Measurements from ENCODE around the gene EHHADH.
"Not testable (repeated sequence)": the region's sequence is repeated elsewhere in the genome, so short reads cannot be mapped to it uniquely, and the experiment has no call there.

EHHADH gene

DNA sequence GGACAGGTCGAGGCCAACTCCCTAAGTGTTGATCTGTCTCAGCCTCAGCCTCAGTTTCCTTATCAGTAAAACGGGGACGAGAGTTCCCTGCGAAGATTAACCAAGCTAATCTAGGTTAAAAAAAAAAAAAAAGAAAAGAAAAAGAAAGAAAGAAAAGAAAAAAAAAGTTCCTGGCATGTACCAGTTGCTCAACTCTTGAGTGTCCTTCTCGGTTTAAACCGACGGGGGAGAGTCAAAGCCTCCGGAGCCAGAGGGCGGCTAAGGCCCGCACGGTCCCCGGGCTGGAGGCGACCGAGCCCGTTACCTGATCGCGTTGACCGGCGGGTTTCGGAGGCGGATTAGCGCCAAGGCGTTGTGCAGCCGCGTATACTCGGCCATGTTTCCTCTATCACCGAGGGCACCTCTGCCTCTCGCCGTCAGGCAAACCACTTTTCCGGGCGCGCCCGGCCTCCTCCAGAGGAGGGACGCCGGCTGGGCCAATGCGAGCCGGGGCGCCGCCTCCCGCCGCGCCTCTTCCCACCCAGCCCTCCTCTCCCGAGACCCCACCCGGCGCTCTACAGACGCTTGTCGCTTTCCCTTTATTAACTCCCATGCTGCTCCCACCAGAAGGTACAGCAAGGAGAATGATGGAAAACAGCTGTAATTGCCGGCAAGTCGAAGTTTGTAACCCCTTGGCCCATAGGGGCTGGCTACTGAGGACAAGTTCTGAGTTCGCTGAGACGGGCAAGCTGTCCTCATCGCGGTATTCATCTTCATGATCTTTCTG, at the start of gene EHHADH:
Gene EHHADH, minus strand, starts transcription at position 405 of the 766 bp plus-strand sequence. Its CDS starts 27 bp downstream, at position 378.
- peak within 1 kb of the TSS; percentile 69 for H3K4me3 ChIP-seq (ENCODE audit: low read depth, low read length)
- no peaks in the 10 kb centered on the region for H3K27me3 ChIP-seq (ENCODE audit: control insufficient read depth, insufficient read depth, low read length)
- H3K9ac ChIP-seq (ENCODE audit: low read length): peak within 1 kb of the TSS; percentile 62
- no peaks in the 10 kb centered on the region for H3K4me1 ChIP-seq (ENCODE audit: control insufficient read depth, insufficient read depth, low read length)
- no peaks in the 10 kb centered on the region for H3K36me3 ChIP-seq (ENCODE audit: control insufficient read depth, insufficient read depth, low read length)
- no peak within 1 kb of the TSS for H3K27ac ChIP-seq (ENCODE audit: low read depth, low read length)
- H3K9me3 ChIP-seq (ENCODE audit: control insufficient read depth, insufficient read depth, low read depth, low read length): peaks cover 6% of the 10 kb centered on the region; the same call in 1 of the 2 replicates

DNA sequence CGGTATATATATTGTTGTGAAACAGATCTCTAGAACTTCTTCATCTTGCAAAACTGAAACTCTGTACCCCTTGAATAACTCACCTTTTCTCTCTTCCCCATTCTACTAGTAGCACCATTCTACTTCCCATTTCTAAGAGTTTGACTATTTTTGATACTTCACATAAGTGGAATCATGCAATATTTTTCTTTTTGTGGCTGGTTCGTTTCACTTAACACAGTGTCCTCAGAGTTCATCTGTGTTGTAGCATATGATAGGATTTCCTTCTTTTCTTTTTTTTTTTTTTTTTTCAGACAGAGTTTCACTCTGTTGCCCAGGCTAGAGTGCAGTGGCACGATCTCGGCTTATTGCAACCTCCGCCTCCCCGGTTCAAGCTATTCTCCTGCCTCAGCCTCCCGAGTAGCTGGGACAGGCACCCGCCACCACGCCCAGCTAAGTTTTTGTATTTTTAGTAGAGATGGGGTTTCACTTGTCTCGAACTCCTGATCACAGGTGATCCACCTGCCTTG, 46.1 kb upstream of the EHHADH start:
- H3K36me3 ChIP-seq (ENCODE audit: control insufficient read depth, insufficient read depth, low read length); H3K9me3 ChIP-seq (ENCODE audit: control insufficient read depth, insufficient read depth, low read depth, low read length); H3K4me1 ChIP-seq (ENCODE audit: control insufficient read depth, insufficient read depth, low read length); H3K9ac ChIP-seq (ENCODE audit: low read length); H3K4me3 ChIP-seq (ENCODE audit: low read depth, low read length); H3K27me3 ChIP-seq (ENCODE audit: control insufficient read depth, insufficient read depth, low read length); H3K27ac ChIP-seq (ENCODE audit: low read depth, low read length): not testable (repeated sequence)

DNA sequence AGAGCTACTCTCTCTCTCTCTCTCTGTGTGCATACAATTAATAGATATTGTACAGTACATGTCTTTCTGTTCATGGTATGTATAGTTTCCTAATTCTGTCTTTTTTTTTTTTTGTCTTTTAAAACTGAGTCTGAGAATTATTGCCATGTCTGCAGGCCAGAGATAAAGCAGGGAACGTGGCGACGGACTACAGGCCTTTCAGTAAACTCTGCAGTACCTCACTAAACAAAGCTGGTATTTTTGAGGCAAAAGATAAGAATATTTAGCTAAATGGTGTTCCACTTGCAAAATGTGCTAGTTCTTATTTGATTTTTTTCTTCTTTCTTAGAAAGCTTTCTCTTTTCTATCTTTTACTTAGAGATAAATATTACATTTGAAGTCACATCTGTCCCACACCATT, 44.0 kb upstream of the EHHADH start:
- H3K36me3 ChIP-seq (ENCODE audit: control insufficient read depth, insufficient read depth, low read length): no peaks in the 10 kb centered on the region
- H3K4me1 ChIP-seq (ENCODE audit: control insufficient read depth, insufficient read depth, low read length): no peaks in the 10 kb centered on the region
- no peak overlapping the region for H3K9ac ChIP-seq (ENCODE audit: low read length)
- H3K4me3 ChIP-seq (ENCODE audit: low read depth, low read length): no peak overlapping the region
- no peaks in the 10 kb centered on the region for H3K9me3 ChIP-seq (ENCODE audit: control insufficient read depth, insufficient read depth, low read depth, low read length)
- H3K27me3 ChIP-seq (ENCODE audit: control insufficient read depth, insufficient read depth, low read length): no peaks in the 10 kb centered on the region
- H3K27ac ChIP-seq (ENCODE audit: low read depth, low read length): no peak overlapping the region

DNA sequence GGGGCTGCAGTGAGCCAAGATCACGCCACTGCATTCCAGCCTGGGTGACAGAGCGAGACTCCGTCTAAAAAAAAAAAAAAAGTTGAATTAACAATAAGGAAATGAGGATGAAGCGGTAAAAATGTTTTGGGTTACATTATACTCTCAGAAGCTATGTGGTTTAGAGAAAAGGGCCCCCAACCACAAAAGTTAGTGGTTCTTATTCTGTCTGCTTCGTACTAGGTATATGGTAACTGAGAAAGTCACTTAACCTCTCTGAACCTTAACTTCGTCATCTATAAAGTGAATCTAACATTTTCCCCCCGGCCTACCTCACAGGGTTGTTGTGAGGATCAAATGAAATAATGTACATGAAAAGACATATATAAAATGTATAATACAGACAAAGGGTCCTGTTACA, 38.4 kb upstream of the EHHADH start:
- Histone ChIP-seq H3K4me1 (ENCODE audit: control insufficient read depth, insufficient read depth, low read length) (no peaks in the 10 kb centered on the region), H3K4me3 (ENCODE audit: low read depth, low read length) (no peak overlapping the region), H3K36me3 (ENCODE audit: control insufficient read depth, insufficient read depth, low read length) (peaks cover 2% of the 10 kb centered on the region; the same call in 1 of the 2 replicates), H3K9ac (ENCODE audit: low read length) (no peak overlapping the region), H3K9me3 (ENCODE audit: control insufficient read depth, insufficient read depth, low read depth, low read length) (no peaks in the 10 kb centered on the region), H3K27ac (ENCODE audit: low read depth, low read length) (no peak overlapping the region), H3K27me3 (ENCODE audit: control insufficient read depth, insufficient read depth, low read length) (no peaks in the 10 kb centered on the region)

DNA sequence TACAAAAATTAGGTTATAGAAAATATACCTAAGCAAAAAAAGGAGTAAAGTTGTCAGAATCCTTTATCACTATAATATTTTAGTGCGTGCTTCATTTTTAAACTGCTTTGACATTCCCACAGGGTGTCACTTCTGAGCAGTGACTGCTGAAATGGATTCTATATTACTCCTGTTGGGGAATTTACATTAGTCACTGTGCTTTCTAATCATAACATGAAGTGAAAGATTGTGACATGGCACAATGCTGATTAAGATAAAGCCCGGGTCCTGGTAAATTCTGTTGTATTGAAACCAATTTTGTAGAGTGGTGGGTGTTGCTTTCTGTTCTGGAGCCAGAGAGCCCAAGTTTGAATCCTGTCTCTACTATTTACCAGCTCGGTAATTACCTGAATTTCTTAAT, 36.4 kb upstream of the EHHADH start:
- Histone ChIP-seq H3K4me1 (ENCODE audit: control insufficient read depth, insufficient read depth, low read length) (no peaks in the 10 kb centered on the region), H3K27ac (ENCODE audit: low read depth, low read length) (no peak overlapping the region), H3K36me3 (ENCODE audit: control insufficient read depth, insufficient read depth, low read length) (peaks cover 2% of the 10 kb centered on the region; the same call in 1 of the 2 replicates), H3K9ac (ENCODE audit: low read length) (no peak overlapping the region), H3K9me3 (ENCODE audit: control insufficient read depth, insufficient read depth, low read depth, low read length) (no peaks in the 10 kb centered on the region), H3K27me3 (ENCODE audit: control insufficient read depth, insufficient read depth, low read length) (no peaks in the 10 kb centered on the region), H3K4me3 (ENCODE audit: low read depth, low read length) (no peak overlapping the region)

DNA sequence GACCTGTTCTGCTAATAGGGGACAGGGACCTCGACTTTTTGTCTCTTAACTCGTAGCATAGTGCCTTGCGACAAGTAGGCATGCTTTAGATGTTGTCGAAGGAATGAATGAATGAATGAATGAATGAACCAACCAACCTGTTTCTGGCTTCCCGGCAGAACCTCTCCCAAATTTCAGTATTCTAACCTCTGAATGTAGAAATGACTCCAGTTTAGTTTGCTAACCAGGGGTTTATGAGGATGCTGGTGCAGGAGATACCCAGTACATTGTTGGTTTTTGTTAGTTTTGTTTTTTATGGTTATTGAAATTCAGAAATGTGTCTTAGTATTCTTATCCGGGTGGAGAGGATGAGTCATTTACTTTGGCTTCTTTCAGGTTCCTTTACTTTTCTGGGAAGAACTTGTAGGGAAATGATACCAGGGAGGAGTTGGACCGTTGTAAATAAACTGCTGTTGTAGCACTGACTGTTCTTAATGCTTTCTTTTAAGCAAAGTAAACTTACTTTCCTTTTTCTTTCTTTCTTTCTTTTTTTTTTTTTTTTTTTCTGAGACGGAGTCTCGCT, 29.6 kb upstream of the EHHADH start:
- no peaks in the 10 kb centered on the region for H3K36me3 ChIP-seq (ENCODE audit: control insufficient read depth, insufficient read depth, low read length)
- H3K4me1 ChIP-seq (ENCODE audit: control insufficient read depth, insufficient read depth, low read length): no peaks in the 10 kb centered on the region
- H3K27me3 ChIP-seq (ENCODE audit: control insufficient read depth, insufficient read depth, low read length): no peaks in the 10 kb centered on the region
- H3K27ac ChIP-seq (ENCODE audit: low read depth, low read length): no peak overlapping the region
- H3K9me3 ChIP-seq (ENCODE audit: control insufficient read depth, insufficient read depth, low read depth, low read length): no peaks in the 10 kb centered on the region
- peak overlapping the region; percentile 81 for H3K4me3 ChIP-seq (ENCODE audit: low read depth, low read length)
- peak overlapping the region; percentile 64 for H3K9ac ChIP-seq (ENCODE audit: low read length)

DNA sequence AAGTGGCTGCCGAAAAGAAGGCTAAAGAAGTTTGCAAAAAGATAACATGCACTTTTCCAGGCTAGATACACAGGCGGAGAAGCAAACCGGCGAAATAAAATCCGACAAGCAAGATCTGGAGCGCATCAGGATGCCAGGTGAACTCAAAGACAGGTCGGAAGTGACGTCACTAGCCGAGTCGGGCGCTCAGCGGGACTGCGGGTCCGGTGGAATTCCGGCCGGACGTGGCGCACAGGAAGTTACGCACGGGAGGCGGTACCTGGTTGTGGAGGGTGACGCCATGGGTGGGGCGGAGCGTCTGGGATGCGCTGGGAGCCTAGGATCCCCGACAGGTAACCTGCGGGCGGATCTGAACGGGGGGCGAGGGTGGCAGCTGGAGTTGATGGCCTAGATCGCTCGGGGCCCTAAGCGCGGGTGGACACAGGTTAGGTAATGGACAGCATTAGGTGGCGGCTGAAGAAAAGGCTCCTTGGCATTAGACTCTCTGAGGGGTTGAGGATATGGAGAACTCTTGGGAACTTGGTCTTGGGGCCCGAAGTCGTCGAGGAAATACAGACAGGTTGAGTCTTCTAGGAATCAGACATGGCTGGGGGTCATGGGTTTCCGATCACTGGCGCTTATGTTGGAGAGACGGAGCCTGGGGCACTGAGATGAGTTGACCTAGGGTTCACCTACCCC, 29.0 kb upstream of the EHHADH start:
- Histone ChIP-seq H3K4me3 (ENCODE audit: low read depth, low read length) (peak overlapping the region; percentile 81), H3K36me3 (ENCODE audit: control insufficient read depth, insufficient read depth, low read length) (no peaks in the 10 kb centered on the region), H3K27ac (ENCODE audit: low read depth, low read length) (peak overlapping the region; percentile 36; the same call in 1 of the 2 replicates), H3K4me1 (ENCODE audit: control insufficient read depth, insufficient read depth, low read length) (no peaks in the 10 kb centered on the region), H3K9ac (ENCODE audit: low read length) (peak overlapping the region; percentile 64), H3K9me3 (ENCODE audit: control insufficient read depth, insufficient read depth, low read depth, low read length) (no peaks in the 10 kb centered on the region), H3K27me3 (ENCODE audit: control insufficient read depth, insufficient read depth, low read length) (no peaks in the 10 kb centered on the region)

DNA sequence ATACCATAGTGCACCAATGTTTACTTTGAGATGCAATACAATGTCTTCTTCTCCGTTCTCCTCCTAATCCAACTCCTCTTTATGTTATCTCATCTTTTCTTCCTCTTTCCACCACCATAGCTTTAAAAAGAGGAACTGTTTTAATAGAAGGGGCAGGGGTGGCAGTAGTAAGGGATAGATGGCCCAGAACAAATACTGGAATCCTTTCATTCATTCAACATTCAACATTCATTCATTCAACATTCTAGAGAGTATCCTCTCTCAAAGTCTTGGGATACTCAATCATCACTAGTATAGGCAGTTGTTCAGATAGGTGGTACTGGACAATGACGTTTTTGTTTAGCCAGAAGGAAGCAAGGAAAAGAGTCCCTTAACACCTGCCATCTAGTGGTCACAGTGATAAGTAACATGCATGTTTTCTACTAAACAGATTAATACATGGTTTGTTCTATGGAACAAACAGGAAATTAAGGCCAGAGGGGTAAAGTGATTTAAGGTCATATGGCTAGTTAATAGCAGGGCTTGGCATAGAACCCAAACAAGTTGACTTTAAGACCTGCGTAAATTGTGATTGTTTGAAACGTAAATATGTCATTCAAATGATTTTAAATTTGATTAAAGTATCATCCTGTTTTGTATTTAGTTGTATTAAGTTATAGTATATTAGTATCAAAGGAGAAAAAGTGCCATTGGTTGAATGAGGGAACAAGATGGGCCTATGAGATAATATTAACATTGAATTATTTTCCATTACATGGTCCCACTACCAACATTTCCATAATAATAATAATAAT, 26.9 kb upstream of the EHHADH start:
- H3K9me3 ChIP-seq (ENCODE audit: control insufficient read depth, insufficient read depth, low read depth, low read length): no peaks in the 10 kb centered on the region
- no peak overlapping the region for H3K4me3 ChIP-seq (ENCODE audit: low read depth, low read length)

DNA sequence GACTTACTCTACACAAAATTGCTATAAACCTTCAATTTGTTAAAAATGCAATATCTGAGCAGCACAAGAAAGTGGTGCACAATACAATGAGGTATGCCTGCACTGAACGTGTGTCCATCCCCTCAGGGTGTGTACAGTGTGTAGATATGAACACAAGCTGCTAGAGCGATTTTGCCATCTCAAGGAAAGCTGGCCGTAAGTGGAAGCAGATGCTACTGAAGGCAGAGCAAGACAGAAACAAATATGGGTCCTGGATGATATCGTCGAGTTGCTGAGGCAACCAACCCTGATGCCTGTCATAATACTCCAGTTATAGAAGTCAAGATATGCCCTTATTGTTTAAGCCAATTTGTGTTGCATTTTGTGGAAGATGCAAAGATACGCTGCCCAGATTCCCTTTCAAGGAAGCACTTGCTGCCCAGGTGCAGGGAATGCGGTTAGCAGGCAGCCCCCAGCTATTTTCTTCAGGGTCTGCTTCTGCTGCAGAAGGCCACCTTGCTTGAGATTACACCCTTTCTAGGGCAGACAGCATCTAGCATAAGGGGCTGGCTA, 25.8 kb upstream of the EHHADH start:
- no peak overlapping the region for H3K9ac ChIP-seq (ENCODE audit: low read length)
- no peak overlapping the region for H3K27ac ChIP-seq (ENCODE audit: low read depth, low read length)
- no peak overlapping the region for H3K4me3 ChIP-seq (ENCODE audit: low read depth, low read length)
- no peaks in the 10 kb centered on the region for H3K27me3 ChIP-seq (ENCODE audit: control insufficient read depth, insufficient read depth, low read length)
- no peaks in the 10 kb centered on the region for H3K4me1 ChIP-seq (ENCODE audit: control insufficient read depth, insufficient read depth, low read length)
- no peaks in the 10 kb centered on the region for H3K36me3 ChIP-seq (ENCODE audit: control insufficient read depth, insufficient read depth, low read length)
- H3K9me3 ChIP-seq (ENCODE audit: control insufficient read depth, insufficient read depth, low read depth, low read length): no peaks in the 10 kb centered on the region

More for the DNA sequence above, 26.9 kb upstream of the EHHADH start:
- no peak overlapping the region for H3K9ac ChIP-seq (ENCODE audit: low read length)
- no peaks in the 10 kb centered on the region for H3K36me3 ChIP-seq (ENCODE audit: control insufficient read depth, insufficient read depth, low read length)
- no peaks in the 10 kb centered on the region for H3K27me3 ChIP-seq (ENCODE audit: control insufficient read depth, insufficient read depth, low read length)
- H3K27ac ChIP-seq (ENCODE audit: low read depth, low read length): no peak overlapping the region
- H3K4me1 ChIP-seq (ENCODE audit: control insufficient read depth, insufficient read depth, low read length): no peaks in the 10 kb centered on the region

DNA sequence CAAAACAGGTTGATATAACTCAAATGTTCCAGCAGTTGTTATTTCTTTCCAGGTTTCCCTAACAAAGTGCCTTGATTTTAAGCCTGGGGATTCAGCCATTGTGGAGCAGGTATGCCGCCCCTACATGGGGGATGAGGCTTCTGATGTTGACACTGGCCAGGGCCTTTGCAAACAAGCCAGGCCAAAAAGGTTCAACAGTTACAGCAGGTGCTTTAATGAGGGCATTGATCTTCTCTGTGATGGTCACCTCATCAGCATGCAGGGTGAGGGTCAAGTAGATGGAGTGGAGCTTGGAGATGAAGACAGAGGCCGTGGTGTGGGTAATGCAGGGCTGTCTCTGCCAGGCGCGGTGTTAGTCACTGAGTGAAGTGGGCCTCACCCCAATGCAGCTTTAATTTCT, 22.6 kb upstream of the EHHADH start:
- H3K4me1 ChIP-seq (ENCODE audit: control insufficient read depth, insufficient read depth, low read length): no peaks in the 10 kb centered on the region
- no peaks in the 10 kb centered on the region for H3K27me3 ChIP-seq (ENCODE audit: control insufficient read depth, insufficient read depth, low read length)
- no peak overlapping the region for H3K27ac ChIP-seq (ENCODE audit: low read depth, low read length)
- no peak overlapping the region for H3K9ac ChIP-seq (ENCODE audit: low read length)
- no peaks in the 10 kb centered on the region for H3K9me3 ChIP-seq (ENCODE audit: control insufficient read depth, insufficient read depth, low read depth, low read length)
- no peak overlapping the region for H3K4me3 ChIP-seq (ENCODE audit: low read depth, low read length)
- H3K36me3 ChIP-seq (ENCODE audit: control insufficient read depth, insufficient read depth, low read length): no peaks in the 10 kb centered on the region

Data from HUES6 (cell line).